ENCODE measurements around the gene POM121L2. TPM values are rescaled to one million over a fixed set of nuclear protein-coding genes. Genes with fewer than 3 reads are reported as not detected.

Gene POM121L2
- total RNA-seq, 4 donors from 2014 or later, result not detected

DNA sequence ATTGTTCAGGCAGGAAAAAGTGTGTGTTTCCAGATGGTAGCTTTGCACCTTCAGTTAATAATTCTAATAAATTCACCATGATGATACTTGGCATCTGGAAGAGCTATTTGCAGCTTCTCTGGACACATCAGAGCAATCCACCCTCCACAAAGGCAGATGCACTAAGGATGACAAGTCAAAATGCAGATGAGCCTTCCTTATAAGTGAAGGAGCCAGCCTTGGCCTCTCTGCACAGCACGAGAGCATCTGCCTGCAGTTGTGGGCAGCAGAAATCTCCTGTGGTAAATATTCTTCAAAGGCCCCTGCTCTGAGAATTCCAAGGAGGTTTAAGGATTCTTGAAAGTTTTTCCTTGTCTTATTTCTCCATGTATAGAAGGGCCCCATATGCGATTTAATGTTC lies 6.9 kb upstream of the POM121L2 start:
- Histone ChIP-seq H3K27me3 (peaks cover 0 to under 1% of the 10 kb centered on the region in 2 donors), H3K9me3 (peaks cover 0 to 3% (median 0%) of the 10 kb centered on the region in 4 donors), H3K4me1 (no peaks in the 10 kb centered on the region), H3K4me3 (no peak overlapping the region), H3K36me3 (no peaks in the 10 kb centered on the region), H3K27ac (no peak overlapping the region)
- TF ChIP-seq EP300 (IDR thresholded peaks at IDR 0.05) (no peak), POLR2A (IDR thresholded peaks at IDR 0.05) (no peak)
- TF ChIP-seq, protein P1, sequence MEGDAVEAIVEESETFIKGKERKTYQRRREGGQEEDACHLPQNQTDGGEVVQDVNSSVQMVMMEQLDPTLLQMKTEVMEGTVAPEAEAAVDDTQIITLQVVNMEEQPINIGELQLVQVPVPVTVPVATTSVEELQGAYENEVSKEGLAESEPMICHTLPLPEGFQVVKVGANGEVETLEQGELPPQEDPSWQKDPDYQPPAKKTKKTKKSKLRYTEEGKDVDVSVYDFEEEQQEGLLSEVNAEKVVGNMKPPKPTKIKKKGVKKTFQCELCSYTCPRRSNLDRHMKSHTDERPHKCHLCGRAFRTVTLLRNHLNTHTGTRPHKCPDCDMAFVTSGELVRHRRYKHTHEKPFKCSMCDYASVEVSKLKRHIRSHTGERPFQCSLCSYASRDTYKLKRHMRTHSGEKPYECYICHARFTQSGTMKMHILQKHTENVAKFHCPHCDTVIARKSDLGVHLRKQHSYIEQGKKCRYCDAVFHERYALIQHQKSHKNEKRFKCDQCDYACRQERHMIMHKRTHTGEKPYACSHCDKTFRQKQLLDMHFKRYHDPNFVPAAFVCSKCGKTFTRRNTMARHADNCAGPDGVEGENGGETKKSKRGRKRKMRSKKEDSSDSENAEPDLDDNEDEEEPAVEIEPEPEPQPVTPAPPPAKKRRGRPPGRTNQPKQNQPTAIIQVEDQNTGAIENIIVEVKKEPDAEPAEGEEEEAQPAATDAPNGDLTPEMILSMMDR (IDR thresholded peaks at IDR 0.05), result no peak
- 30 to 61% methylated on average over 2 of the region's 2 CpGs for WGBS, 2 donors
- DNase-seq (ENCODE audit: low spot score in 2 of 2), result no peak

DNA sequence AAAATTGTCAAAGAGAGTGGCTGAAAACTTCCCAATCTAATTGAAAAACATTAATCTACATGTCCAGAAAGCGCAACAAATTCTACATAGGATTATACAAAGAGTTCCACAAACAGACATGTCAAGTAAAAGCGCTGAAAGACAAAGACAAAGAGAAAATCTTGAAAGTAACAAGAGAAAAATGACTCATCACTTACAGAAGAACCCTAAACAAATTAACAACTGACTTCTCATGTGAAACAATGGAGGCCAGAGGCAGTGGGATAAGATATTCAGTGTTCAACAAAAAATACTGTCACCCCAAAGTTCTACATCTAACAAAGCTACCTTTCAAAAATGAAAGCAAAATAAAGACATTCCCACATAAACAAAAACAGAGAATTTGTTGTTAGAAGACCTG lies 2.0 kb upstream of the POM121L2 start:
- TF ChIP-seq, protein P1 (IDR thresholded peaks at IDR 0.05), result no peak
- no peak for TF ChIP-seq EP300 (IDR thresholded peaks at IDR 0.05)
- Histone ChIP-seq H3K36me3 (no peaks in the 10 kb centered on the region), H3K4me1 (peaks cover 0 to 14% (median 0%) of the 10 kb centered on the region in 4 donors), H3K9me3 (peaks cover 0 to 24% (median 0%) of the 10 kb centered on the region in 4 donors), H3K4me3 (no peak overlapping the region), H3K27me3 (peaks cover 0 to 48% of the 10 kb centered on the region in 2 donors), H3K27ac (no peak overlapping the region)
- WGBS, 2 donors, result 85 to 87% methylated on average over 2 of the region's 2 CpGs
- no peak for DNase-seq (ENCODE audit: low spot score in 2 of 2)

DNA sequence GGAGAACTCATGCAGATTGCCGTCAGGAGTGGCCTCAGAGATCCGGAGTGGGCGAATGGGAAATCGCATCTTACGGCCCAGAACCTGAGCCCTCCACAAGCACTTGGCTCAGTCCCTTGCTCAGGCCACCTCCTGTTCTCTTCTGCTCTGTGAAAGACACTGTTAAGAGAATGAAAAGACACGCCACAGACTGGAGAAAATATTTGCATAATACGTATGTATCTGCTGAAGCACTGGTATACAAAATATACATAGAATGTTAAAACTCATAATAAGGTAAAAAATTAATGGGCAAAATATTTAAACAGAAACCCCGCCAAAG lies 838 bp upstream of the POM121L2 start:
- Histone ChIP-seq H3K27ac (no peak overlapping the region), H3K4me1 (peaks cover 0 to 14% (median 0%) of the 10 kb centered on the region in 4 donors), H3K9me3 (peaks cover 0 to 24% (median 0%) of the 10 kb centered on the region in 4 donors), H3K27me3 (peaks cover 0 to 49% of the 10 kb centered on the region in 2 donors), H3K36me3 (no peaks in the 10 kb centered on the region), H3K4me3 (peak overlapping the region in 3 of 4 donors; percentile 11 to 47 (median 43))
- no peak for DNase-seq (ENCODE audit: low spot score in 2 of 2)
- TF ChIP-seq EP300 (IDR thresholded peaks at IDR 0.05), result no peak
- no peak for TF ChIP-seq POLR2A (IDR thresholded peaks at IDR 0.05)
- TF ChIP-seq, protein P1 (IDR thresholded peaks at IDR 0.05), result no peak
- WGBS, 2 donors, result 22 to 24% methylated on average over 8 of the region's 8 CpGs

DNA sequence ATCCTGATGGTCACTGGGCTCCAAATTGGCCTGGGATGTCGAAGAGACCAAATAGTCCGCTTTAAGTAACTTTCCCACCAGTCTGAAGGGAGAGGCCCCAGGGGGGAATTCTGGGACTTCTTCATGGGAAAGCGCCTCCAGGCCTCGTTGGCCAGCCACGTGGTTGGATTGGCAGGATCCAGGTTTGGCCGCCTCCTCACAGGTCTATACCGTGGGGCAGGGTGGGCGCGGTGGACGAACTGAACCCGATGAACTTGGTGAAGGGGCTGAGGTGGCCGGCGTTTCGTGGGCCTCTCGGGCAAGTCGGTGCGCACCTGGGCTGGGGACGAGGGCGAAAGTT lies 297 bp downstream of the POM121L2 start:
- Histone ChIP-seq H3K4me3 (peak overlapping the region in 1 of 4 donors; percentile 43), H3K27me3 (peaks cover 0 to 49% of the 10 kb centered on the region in 2 donors), H3K9me3 (peaks cover 0 to 24% (median 0%) of the 10 kb centered on the region in 4 donors), H3K36me3 (no peaks in the 10 kb centered on the region), H3K4me1 (peaks cover 0 to 14% (median 0%) of the 10 kb centered on the region in 4 donors), H3K27ac (no peak overlapping the region)
- TF ChIP-seq POLR2A (IDR thresholded peaks at IDR 0.05) (no peak), EP300 (IDR thresholded peaks at IDR 0.05) (no peak)
- TF ChIP-seq, protein P1 (IDR thresholded peaks at IDR 0.05), result no peak
- 13 to 14% methylated on average over 11 to 19 of the region's 19 CpGs for WGBS, 2 donors
- no peak for DNase-seq (ENCODE audit: low spot score in 2 of 2)

DNA sequence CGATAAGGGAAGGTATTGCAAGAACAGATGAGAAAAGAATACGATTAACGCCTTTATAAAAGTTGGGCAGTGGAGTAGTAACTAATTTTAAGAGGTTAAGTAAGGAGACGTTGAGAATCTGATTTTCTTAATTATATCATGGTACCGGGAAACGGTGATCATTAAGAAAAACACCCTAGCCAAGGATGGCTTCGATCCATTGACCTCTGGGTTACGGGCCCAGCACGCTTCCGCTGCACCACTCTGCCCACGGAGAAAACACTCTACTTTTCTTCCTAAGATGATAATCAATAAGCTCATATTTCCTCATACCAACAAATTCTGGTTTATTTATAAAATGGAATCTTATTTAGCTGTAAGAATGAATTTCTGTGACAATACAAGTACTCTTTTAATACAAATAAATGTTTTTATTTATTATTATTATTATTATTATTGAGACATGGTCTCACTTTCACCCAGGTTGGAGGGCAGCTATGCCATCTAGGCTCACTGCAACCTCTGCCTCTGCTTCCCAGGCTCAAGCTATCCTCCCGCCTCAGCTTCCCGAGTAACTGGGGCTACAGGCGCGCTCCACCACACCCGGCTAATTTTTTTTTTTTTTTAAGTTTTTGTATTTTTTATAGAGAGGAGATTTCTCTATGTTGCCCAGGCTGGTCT lies 8.3 kb downstream of the POM121L2 start:
- Histone ChIP-seq H3K9me3 (peaks cover 0 to 20% (median 0%) of the 10 kb centered on the region in 4 donors), H3K36me3 (no peaks in the 10 kb centered on the region), H3K4me3 (no peak overlapping the region), H3K27ac (no peak overlapping the region), H3K4me1 (no peaks in the 10 kb centered on the region), H3K27me3 (peaks cover 0 to 38% of the 10 kb centered on the region in 2 donors)
- no peak for TF ChIP-seq POLR2A (IDR thresholded peaks at IDR 0.05)
- no peak for DNase-seq (ENCODE audit: low spot score in 2 of 2)
- 42 to 43% methylated on average over 16 of the region's 16 CpGs for WGBS, 2 donors

Measured in tibial nerve (tissue), 4 donors.